WTC11 (cell line): ENCODE measurements around the gene MCMBP. TPM values are rescaled to one million over a fixed set of nuclear protein-coding genes. Genes with fewer than 3 reads are reported as not detected.

Source experiments
- ATAC-seq: fragments of 200-7000 bp; cut with Tn5 transposase; 2 replicates; pipeline ENCODE4 v1.10.0; 2021; ENCODE audit warnings: mild to moderate bottlenecking, moderate library complexity
- CTCF ChIA-PET: fragments of 300-600 bp; sonication (Branson Sonifier 250); formaldehyde crosslinking; loops from one replicate; lab custom pipeline; 2021; ENCODE audit warnings: antibody characterized with exemption; lab: Charles Lee
- POLR2A ChIA-PET: fragments of 350-600 bp; sonication (Branson Sonifier 250); formaldehyde crosslinking; loops from one replicate; lab custom pipeline; 2021; ENCODE audit warnings: antibody characterized with exemption; lab: Charles Lee
- DNase-seq: peaks from one replicate; pipeline ENCODE4 v3.0.0; 2021; ENCODE audit warnings: low spot score
- H3K27ac Mint-ChIP-seq: 2 replicates; pipeline ENCODE4 v1.8.0; 2021; ENCODE audit warnings: mixed read lengths
- H3K27me3 Mint-ChIP-seq: 2 replicates; pipeline ENCODE4 v1.8.0; 2021; ENCODE audit warnings: low read depth, mild to moderate bottlenecking, moderate library complexity, mixed read lengths
- H3K36me3 Mint-ChIP-seq: 2 replicates; pipeline ENCODE4 v1.8.0; 2021; ENCODE audit warnings: mixed read lengths
- H3K4me1 Mint-ChIP-seq: 2 replicates; pipeline ENCODE4 v1.8.0; 2022; ENCODE audit warnings: mixed read lengths
- H3K4me3 Mint-ChIP-seq: 2 replicates; pipeline ENCODE4 v1.8.0; 2021; ENCODE audit warnings: mild to moderate bottlenecking, moderate library complexity, mixed read lengths
- H3K9me3 Mint-ChIP-seq: 2 replicates; pipeline ENCODE4 v1.8.0; 2021; ENCODE audit warnings: mixed read lengths
- ATF2 ChIP-seq: sonication (generic); formaldehyde crosslinking; IDR thresholded peaks from 2 replicates; pipeline ENCODE4 v1.8.1; 2022; ENCODE audit warnings: low read depth, missing genetic modification reagents, borderline replicate concordance
- CREB1 ChIP-seq: sonication (generic); formaldehyde crosslinking; IDR thresholded peaks from 2 replicates; pipeline ENCODE4 v1.8.0; 2023; ENCODE audit warnings: mild to moderate bottlenecking, missing genetic modification reagents
- CREM ChIP-seq: sonication (generic); formaldehyde crosslinking; IDR thresholded peaks from 2 replicates; pipeline ENCODE4 v1.8.1; 2022; ENCODE audit warnings: mild to moderate bottlenecking, missing genetic modification reagents, moderate library complexity
- ELF4 ChIP-seq: sonication (generic); formaldehyde crosslinking; IDR thresholded peaks from 2 replicates; pipeline ENCODE4 v1.8.1; 2022; ENCODE audit warnings: low read depth, mild to moderate bottlenecking, moderate library complexity, missing genetic modification reagents
- GABPB1 ChIP-seq: sonication (generic); formaldehyde crosslinking; IDR thresholded peaks from 2 replicates; pipeline ENCODE4 v1.8.1; 2023; ENCODE audit warnings: mild to moderate bottlenecking, missing genetic modification reagents
- GRHL2 ChIP-seq: fragments of 250-450 bp; sonication (Bioruptor Pico); IDR thresholded peaks from 2 replicates; pipeline ENCODE4 v1.8.0; 2022; ENCODE audit warnings: mild to moderate bottlenecking, moderate library complexity; ENCODE audit not compliant: insufficient replicate concordance, severe bottlenecking
- GTF2I ChIP-seq: fragments of 250-450 bp; sonication (Bioruptor Pico); conservative IDR thresholded peaks from 2 replicates; pipeline ENCODE4 v1.4.0; 2021; ENCODE audit warnings: mild to moderate bottlenecking
- HMGXB4 ChIP-seq: sonication (generic); formaldehyde crosslinking; IDR thresholded peaks from 2 replicates; pipeline ENCODE4 v1.8.1; 2023; ENCODE audit warnings: mild to moderate bottlenecking, moderate library complexity, missing genetic modification reagents
- JAZF1 ChIP-seq: fragments of 250-450 bp; sonication (Bioruptor Pico); IDR thresholded peaks from 2 replicates; pipeline ENCODE4 v1.9.0; 2021; ENCODE audit warnings: moderate library complexity, mild to moderate bottlenecking, inconsistent platforms
- KAT7 ChIP-seq: sonication (generic); formaldehyde crosslinking; IDR thresholded peaks from 2 replicates; pipeline ENCODE4 v1.8.1; 2023; ENCODE audit warnings: missing genetic modification reagents, mild to moderate bottlenecking, borderline replicate concordance
- MYBL2 ChIP-seq: sonication (generic); formaldehyde crosslinking; IDR thresholded peaks from 2 replicates; pipeline ENCODE4 v1.8.1; 2023; ENCODE audit warnings: mild to moderate bottlenecking, moderate library complexity, missing genetic modification reagents
- RORB ChIP-seq: fragments of 250-450 bp; sonication (Bioruptor Pico); IDR thresholded peaks from 2 replicates; pipeline ENCODE4 v1.9.0; 2021; ENCODE audit warnings: mild to moderate bottlenecking
- SP1 ChIP-seq: sonication (generic); formaldehyde crosslinking; conservative IDR thresholded peaks from 2 replicates; pipeline ENCODE4 v1.8.1; 2022; ENCODE audit warnings: missing genetic modification reagents
- TCF7 ChIP-seq: sonication (generic); formaldehyde crosslinking; IDR thresholded peaks from 2 replicates; pipeline ENCODE4 v1.8.0; 2022; ENCODE audit warnings: mild to moderate bottlenecking, low read depth, missing genetic modification reagents, moderate library complexity
- TEAD1 ChIP-seq: sonication (generic); formaldehyde crosslinking; IDR thresholded peaks from 2 replicates; pipeline ENCODE4 v1.8.0; 2022; ENCODE audit warnings: mild to moderate bottlenecking, missing genetic modification reagents
- ZMAT4 ChIP-seq: fragments of 250-450 bp; sonication (Bioruptor Pico); IDR thresholded peaks from 2 replicates; pipeline ENCODE4 v1.9.0; 2021; ENCODE audit warnings: mild to moderate bottlenecking
- ZNF121 ChIP-seq: sonication (generic); formaldehyde crosslinking; IDR thresholded peaks from 2 replicates; pipeline ENCODE4 v1.8.0; 2023; ENCODE audit warnings: missing genetic modification reagents
- ZNF138 ChIP-seq: sonication (generic); formaldehyde crosslinking; conservative IDR thresholded peaks from 2 replicates; pipeline ENCODE4 v1.8.1; 2022; ENCODE audit warnings: mild to moderate bottlenecking, moderate library complexity, missing genetic modification reagents
- ZNF232 ChIP-seq: sonication (generic); formaldehyde crosslinking; IDR thresholded peaks from 2 replicates; pipeline ENCODE4 v1.8.0; 2022; ENCODE audit warnings: mild to moderate bottlenecking, missing genetic modification reagents
- ZNF263 ChIP-seq: sonication (generic); formaldehyde crosslinking; IDR thresholded peaks from 2 replicates; pipeline ENCODE4 v1.8.1; 2022; ENCODE audit warnings: low read depth, mild to moderate bottlenecking, moderate library complexity, missing genetic modification reagents
- ZNF423 ChIP-seq: fragments of 250-450 bp; sonication (Bioruptor Pico); IDR thresholded peaks from 2 replicates; pipeline ENCODE4 v2.1.2; 2022; ENCODE audit warnings: mild to moderate bottlenecking, moderate library complexity
- total RNA-seq: library from RNA; stranded (reverse); gene quantifications from 3 replicates; pipeline ENCODE4 v1.2.3, GENCODE V29; 2021
- TF ChIP-seq, protein P1 (sequence below): sonication (generic); formaldehyde crosslinking; IDR thresholded peaks from 2 replicates; pipeline ENCODE4 v1.8.1; 2023; ENCODE audit warnings: mild to moderate bottlenecking, missing genetic modification reagents, borderline replicate concordance
- TF ChIP-seq, protein P2 (sequence below): sonication (generic); formaldehyde crosslinking; conservative IDR thresholded peaks from 2 replicates; pipeline ENCODE4 v1.8.1; 2022; ENCODE audit warnings: mild to moderate bottlenecking, missing genetic modification reagents
- TF ChIP-seq, protein P3 (sequence below): sonication (generic); formaldehyde crosslinking; IDR thresholded peaks from 2 replicates; pipeline ENCODE4 v1.8.0; 2022; ENCODE audit warnings: missing genetic modification reagents

Gene MCMBP
- total RNA-seq, 1 experiment from 2014 or later: 64.7 TPM

DNA sequence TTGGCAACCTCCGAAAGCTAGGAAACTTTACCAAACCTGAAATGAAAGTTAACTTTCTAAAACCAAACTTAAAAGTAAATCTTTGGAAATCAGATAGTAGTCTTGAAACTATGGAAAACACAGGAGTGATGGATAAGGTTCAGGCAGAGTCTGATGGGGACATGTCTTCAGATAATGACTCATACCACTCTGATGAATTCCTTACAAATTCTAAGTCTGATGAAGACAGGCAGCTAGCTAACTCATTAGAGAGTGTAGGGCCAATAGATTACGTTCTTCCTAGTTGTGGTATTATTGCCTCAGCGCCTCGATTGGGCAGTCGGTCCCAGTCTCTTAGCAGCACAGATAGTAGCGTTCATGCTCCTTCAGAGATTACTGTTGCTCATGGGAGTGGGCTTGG lies 45.9 kb downstream of the MCMBP start:
- POLR2A ChIA-PET: no interaction called here
- H3K9me3 Mint-ChIP-seq: no peaks in the 10 kb centered on the region
- TF ChIP-seq HMGXB4: no peak
- no peak for TF ChIP-seq CREB1 (CRISPR knock-in tag)
- no peak for TF ChIP-seq GRHL2 (CRISPR knock-in tag)
- TF ChIP-seq ELF4 (CRISPR knock-in tag): no peak
- no peak for TF ChIP-seq RORB (CRISPR knock-in tag)
- TF ChIP-seq ZNF423 (CRISPR knock-in tag): no peak
- TF ChIP-seq GABPB1 (CRISPR knock-in tag): no peak
- TF ChIP-seq KAT7 (CRISPR knock-in tag): no peak
- no peak for TF ChIP-seq CREM (CRISPR knock-in tag)
- no peak for TF ChIP-seq MYBL2 (CRISPR knock-in tag)
- TF ChIP-seq SP1 (CRISPR knock-in tag): no peak
- no peak for TF ChIP-seq TCF7
- TF ChIP-seq JAZF1 (CRISPR knock-in tag): no peak
- no peak for TF ChIP-seq ZNF263 (CRISPR knock-in tag)
- no peak for TF ChIP-seq ZMAT4 (CRISPR knock-in tag)
- no peak for TF ChIP-seq ZNF138
- TF ChIP-seq ZNF232 (CRISPR knock-in tag): no peak
- TF ChIP-seq, protein P1, sequence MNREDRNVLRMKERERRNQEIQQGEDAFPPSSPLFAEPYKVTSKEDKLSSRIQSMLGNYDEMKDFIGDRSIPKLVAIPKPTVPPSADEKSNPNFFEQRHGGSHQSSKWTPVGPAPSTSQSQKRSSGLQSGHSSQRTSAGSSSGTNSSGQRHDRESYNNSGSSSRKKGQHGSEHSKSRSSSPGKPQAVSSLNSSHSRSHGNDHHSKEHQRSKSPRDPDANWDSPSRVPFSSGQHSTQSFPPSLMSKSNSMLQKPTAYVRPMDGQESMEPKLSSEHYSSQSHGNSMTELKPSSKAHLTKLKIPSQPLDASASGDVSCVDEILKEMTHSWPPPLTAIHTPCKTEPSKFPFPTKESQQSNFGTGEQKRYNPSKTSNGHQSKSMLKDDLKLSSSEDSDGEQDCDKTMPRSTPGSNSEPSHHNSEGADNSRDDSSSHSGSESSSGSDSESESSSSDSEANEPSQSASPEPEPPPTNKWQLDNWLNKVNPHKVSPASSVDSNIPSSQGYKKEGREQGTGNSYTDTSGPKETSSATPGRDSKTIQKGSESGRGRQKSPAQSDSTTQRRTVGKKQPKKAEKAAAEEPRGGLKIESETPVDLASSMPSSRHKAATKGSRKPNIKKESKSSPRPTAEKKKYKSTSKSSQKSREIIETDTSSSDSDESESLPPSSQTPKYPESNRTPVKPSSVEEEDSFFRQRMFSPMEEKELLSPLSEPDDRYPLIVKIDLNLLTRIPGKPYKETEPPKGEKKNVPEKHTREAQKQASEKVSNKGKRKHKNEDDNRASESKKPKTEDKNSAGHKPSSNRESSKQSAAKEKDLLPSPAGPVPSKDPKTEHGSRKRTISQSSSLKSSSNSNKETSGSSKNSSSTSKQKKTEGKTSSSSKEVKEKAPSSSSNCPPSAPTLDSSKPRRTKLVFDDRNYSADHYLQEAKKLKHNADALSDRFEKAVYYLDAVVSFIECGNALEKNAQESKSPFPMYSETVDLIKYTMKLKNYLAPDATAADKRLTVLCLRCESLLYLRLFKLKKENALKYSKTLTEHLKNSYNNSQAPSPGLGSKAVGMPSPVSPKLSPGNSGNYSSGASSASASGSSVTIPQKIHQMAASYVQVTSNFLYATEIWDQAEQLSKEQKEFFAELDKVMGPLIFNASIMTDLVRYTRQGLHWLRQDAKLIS: no peak
- peak overlapping the region; percentile 47; the same call in 1 of the 2 replicates for H3K27ac Mint-ChIP-seq
- no peaks in the 10 kb centered on the region for H3K27me3 Mint-ChIP-seq
- ATAC-seq (no peak), DNase-seq (no peak)
- no peak overlapping the region for H3K4me3 Mint-ChIP-seq
- peaks cover 66% of the 10 kb centered on the region for H3K36me3 Mint-ChIP-seq
- no peaks in the 10 kb centered on the region for H3K4me1 Mint-ChIP-seq
- CTCF ChIA-PET: interaction anchor here (3.3 kb wide), 1 partner anchor 76 kb away, joined by 17 read pairs; no protein-coding TSS in a partner anchor

GRCh38 chr10:119824299-119824698 lies 48.3 kb downstream of the MCMBP start:
- no peak overlapping the region for H3K27ac Mint-ChIP-seq
- TF ChIP-seq ZNF138 (no peak), GTF2I (CRISPR knock-in tag) (no peak), ZNF121 (no peak), ZNF232 (CRISPR knock-in tag) (no peak), ATF2 (CRISPR knock-in tag) (no peak), RORB (CRISPR knock-in tag) (no peak), CREM (CRISPR knock-in tag) (no peak), TEAD1 (CRISPR knock-in tag) (no peak)
- TF ChIP-seq, protein P2, sequence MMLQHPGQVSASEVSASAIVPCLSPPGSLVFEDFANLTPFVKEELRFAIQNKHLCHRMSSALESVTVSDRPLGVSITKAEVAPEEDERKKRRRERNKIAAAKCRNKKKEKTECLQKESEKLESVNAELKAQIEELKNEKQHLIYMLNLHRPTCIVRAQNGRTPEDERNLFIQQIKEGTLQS (CRISPR knock-in tag): no peak
- TF ChIP-seq, protein P3, sequence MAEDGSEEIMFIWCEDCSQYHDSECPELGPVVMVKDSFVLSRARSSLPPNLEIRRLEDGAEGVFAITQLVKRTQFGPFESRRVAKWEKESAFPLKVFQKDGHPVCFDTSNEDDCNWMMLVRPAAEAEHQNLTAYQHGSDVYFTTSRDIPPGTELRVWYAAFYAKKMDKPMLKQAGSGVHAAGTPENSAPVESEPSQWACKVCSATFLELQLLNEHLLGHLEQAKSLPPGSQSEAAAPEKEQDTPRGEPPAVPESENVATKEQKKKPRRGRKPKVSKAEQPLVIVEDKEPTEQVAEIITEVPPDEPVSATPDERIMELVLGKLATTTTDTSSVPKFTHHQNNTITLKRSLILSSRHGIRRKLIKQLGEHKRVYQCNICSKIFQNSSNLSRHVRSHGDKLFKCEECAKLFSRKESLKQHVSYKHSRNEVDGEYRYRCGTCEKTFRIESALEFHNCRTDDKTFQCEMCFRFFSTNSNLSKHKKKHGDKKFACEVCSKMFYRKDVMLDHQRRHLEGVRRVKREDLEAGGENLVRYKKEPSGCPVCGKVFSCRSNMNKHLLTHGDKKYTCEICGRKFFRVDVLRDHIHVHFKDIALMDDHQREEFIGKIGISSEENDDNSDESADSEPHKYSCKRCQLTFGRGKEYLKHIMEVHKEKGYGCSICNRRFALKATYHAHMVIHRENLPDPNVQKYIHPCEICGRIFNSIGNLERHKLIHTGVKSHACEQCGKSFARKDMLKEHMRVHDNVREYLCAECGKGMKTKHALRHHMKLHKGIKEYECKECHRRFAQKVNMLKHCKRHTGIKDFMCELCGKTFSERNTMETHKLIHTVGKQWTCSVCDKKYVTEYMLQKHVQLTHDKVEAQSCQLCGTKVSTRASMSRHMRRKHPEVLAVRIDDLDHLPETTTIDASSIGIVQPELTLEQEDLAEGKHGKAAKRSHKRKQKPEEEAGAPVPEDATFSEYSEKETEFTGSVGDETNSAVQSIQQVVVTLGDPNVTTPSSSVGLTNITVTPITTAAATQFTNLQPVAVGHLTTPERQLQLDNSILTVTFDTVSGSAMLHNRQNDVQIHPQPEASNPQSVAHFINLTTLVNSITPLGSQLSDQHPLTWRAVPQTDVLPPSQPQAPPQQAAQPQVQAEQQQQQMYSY (CRISPR knock-in tag): no peak
- no peak overlapping the region for H3K4me3 Mint-ChIP-seq
- H3K4me1 Mint-ChIP-seq: peaks cover 15% of the 10 kb centered on the region
- H3K36me3 Mint-ChIP-seq: peaks cover 50% of the 10 kb centered on the region
- no peak for ATAC-seq
- CTCF ChIA-PET: no interaction called here
- no peaks in the 10 kb centered on the region for H3K9me3 Mint-ChIP-seq
- no peaks in the 10 kb centered on the region for H3K27me3 Mint-ChIP-seq
- no peak for DNase-seq
- POLR2A ChIA-PET: no interaction called here
